ENCODE measurements around the gene PRR3.
"Not testable (repeated sequence)": the region's sequence is repeated elsewhere in the genome, so short reads cannot be mapped to it uniquely, and the experiment has no call there.

- TF ChIP-seq JUND (IDR thresholded peaks at IDR 0.05); CTCF (IDR thresholded peaks at IDR 0.05; ENCODE audit: low read depth, low read length, missing input control); EGR1 (IDR thresholded peaks at IDR 0.05; ENCODE audit: low read depth in 2 of 2): not testable (repeated sequence)
These were observed 36.0 kb upstream of the PRR3 start for GRCh38 chr6:30521082-30521481.
